ENCODE data around the gene MLST8. TPM values are rescaled to one million over a fixed set of nuclear protein-coding genes. Genes with fewer than 3 reads are reported as not detected.

MLST8 gene
- total and polyA plus RNA-seq, 2 donors (not counting 3 experiments of a cell fraction or from before 2014, with no cell fraction given), result 36.9 to 129 TPM

DNA sequence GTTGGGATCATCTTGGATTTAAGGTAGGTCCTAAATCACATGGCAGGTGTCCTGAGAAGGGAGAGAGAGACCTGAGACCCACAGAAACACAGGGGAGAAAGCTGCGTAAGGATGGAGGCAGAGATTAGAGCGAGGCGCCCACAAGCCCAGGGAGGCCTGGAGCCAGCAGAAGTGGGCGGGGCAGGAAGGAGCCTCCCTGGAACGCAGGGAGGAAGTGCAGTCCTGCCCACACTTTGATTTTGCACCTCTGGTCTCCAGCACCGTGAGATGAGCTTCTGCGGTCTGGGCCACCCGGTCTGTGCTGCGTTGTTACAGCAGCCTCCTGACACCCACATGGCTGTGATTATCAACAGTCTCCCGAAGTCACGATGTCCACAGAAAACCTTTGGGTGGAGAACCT lies 37.3 kb downstream of the MLST8 start:
- Histone ChIP-seq H3K9ac (replicated peaks; ENCODE audit: extremely low read depth, insufficient read depth, low read length) (no peak overlapping the region), H4K20me1 (replicated peaks; ENCODE audit: control insufficient read depth, extremely low read depth, insufficient read depth, low read length) (no peaks in the 10 kb centered on the region), H3K27ac (ENCODE audit: insufficient read depth, low read depth, low read length) (no peak overlapping the region), H3K9me1 (replicated peaks; ENCODE audit: control insufficient read depth, extremely low read depth, insufficient read depth, low read length) (no peaks in the 10 kb centered on the region), H2AFZ (ENCODE audit: low read depth, low read length) (no peak overlapping the region), H3K9me3 (replicated peaks; ENCODE audit: control insufficient read depth, insufficient read depth, low read length) (no peaks in the 10 kb centered on the region), H3K79me2 (ENCODE audit: control insufficient read depth, insufficient read depth, low read length) (no peaks in the 10 kb centered on the region), H3K36me3 (ENCODE audit: control insufficient read depth in 2 of 2, extremely low read depth in 1 of 2, insufficient read depth in 2 of 2, low read length in 2 of 2) (peaks cover 12 to 33% of the 10 kb centered on the region in 2 experiments), H3K27me3 (ENCODE audit: control insufficient read depth in 2 of 2, insufficient read depth in 2 of 2, low read length in 2 of 2) (peaks cover 2 to 4% of the 10 kb centered on the region in 2 experiments), H3K4me3 (replicated peaks in 1 of 3; ENCODE audit: insufficient read depth in 1 of 3, low read depth in 1 of 3, low read length in 3 of 3) (no peak overlapping the region), H3K4me2 (ENCODE audit: insufficient read depth, low read length) (no peak overlapping the region), H3K4me1 (ENCODE audit: control insufficient read depth, extremely low read depth, insufficient read depth, low read length) (no peaks in the 10 kb centered on the region)
- POLR2A ChIA-PET, result no interaction called here
- intact Hi-C loops (cut with micrococcal nuclease) (no loop called here), dilution Hi-C loops (cut with MboI; ENCODE audit: extremely low pct_ligation_motif_present, low sequenced_read_pairs) (no loop called here)
- CTCF ChIA-PET, result interaction anchor here (1.5 kb wide), 1 partner anchor 9 kb away, joined by 6 read pairs; the partner anchor contains the start of gene ECI1
- TF ChIP-seq JUN (IDR thresholded peaks at IDR 0.05; ENCODE audit: borderline replicate concordance, insufficient read depth, insufficient read length, low read depth) (no peak), EZH2 (IDR thresholded peaks at IDR 0.05; ENCODE audit: borderline replicate concordance, low read depth, low read length, severe bottlenecking) (no peak), GATA2 (IDR thresholded peaks at IDR 0.05; ENCODE audit: insufficient read depth, insufficient read length, low read depth, low read length) (no peak), POLR2A (IDR thresholded peaks at IDR 0.05; ENCODE audit: low read depth, low read length) (no peak), FOS (IDR thresholded peaks at IDR 0.05; ENCODE audit: borderline replicate concordance, insufficient read depth, low read length) (no peak), POLR2AphosphoS5 (IDR thresholded peaks at IDR 0.05; ENCODE audit: insufficient read depth, low read depth, low read length) (no peak), MYC (IDR thresholded peaks at IDR 0.05; ENCODE audit: low read depth, low read length) (no peak)
- TF ChIP-seq, protein P1, sequence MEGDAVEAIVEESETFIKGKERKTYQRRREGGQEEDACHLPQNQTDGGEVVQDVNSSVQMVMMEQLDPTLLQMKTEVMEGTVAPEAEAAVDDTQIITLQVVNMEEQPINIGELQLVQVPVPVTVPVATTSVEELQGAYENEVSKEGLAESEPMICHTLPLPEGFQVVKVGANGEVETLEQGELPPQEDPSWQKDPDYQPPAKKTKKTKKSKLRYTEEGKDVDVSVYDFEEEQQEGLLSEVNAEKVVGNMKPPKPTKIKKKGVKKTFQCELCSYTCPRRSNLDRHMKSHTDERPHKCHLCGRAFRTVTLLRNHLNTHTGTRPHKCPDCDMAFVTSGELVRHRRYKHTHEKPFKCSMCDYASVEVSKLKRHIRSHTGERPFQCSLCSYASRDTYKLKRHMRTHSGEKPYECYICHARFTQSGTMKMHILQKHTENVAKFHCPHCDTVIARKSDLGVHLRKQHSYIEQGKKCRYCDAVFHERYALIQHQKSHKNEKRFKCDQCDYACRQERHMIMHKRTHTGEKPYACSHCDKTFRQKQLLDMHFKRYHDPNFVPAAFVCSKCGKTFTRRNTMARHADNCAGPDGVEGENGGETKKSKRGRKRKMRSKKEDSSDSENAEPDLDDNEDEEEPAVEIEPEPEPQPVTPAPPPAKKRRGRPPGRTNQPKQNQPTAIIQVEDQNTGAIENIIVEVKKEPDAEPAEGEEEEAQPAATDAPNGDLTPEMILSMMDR (IDR thresholded peaks at IDR 0.05; ENCODE audit: extremely low read depth in 1 of 2, insufficient read depth in 1 of 2, low read depth in 1 of 2, low read length in 2 of 2), result no peak
- TF ChIP-seq, protein P2, sequence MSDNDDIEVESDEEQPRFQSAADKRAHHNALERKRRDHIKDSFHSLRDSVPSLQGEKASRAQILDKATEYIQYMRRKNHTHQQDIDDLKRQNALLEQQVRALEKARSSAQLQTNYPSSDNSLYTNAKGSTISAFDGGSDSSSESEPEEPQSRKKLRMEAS (IDR thresholded peaks at IDR 0.05; ENCODE audit: insufficient read depth, insufficient read length), result no peak
- no peak for DNase-seq (ENCODE audit: low read depth, low spot score)
- no peak for FAIRE-seq
- no TSS peak for BruUV-seq (replicated peaks)

Measured in endothelial cell of umbilical vein (primary cell).